ENCODE results near the gene CCDC134. TPM values are rescaled to one million over a fixed set of nuclear protein-coding genes. Genes with fewer than 3 reads are reported as not detected.

The CCDC134 gene
- 2.7 to 3.4 TPM (median 3.0 TPM) in 5 replicates for total RNA-seq (2022; extraction: Qiagen RNA extraction)

DNA sequence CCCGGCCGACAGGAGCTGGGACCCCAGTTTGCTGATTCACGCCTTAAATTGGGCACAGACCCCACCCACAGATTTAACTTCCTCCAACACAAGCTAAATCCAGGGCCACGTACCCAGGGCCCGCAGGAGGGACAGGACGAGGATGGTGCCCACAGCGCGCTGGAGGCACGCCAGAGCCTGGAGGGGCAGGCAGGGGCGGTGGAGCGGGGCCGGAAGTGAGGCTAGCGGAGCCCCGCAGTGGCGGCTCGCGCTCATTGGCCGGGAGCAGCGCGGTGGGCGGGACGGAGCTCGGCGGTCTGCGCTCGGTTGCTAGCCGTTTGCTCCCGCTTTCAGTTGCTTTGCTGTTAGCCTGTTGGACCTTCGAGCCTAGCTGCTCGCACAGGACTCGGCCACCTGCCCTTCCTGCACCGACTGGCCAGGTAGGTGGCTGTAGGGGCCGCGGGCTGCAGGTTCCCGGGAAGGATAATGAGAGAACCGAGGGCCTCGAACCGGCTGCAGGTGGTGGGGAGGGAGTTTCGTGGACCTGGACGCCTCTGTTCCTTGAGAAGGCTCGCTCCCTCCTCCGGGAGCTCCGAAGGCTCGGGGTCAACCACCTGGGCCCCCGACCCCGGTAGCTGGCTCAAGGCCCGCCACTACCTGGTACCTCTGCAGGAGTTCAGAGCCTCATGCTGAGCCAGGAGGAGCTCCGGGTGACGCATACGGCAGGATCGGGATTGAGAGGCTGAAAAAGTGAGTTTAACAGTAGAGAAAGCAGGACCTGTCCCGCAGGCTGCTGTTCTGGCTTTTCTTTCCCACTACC lies at the start of gene CCDC134:
TSS of gene CCDC134 (plus strand) at position 332 of the 799 bp plus-strand sequence. CDS start 8,212 bp downstream, outside the sequence.

DNA sequence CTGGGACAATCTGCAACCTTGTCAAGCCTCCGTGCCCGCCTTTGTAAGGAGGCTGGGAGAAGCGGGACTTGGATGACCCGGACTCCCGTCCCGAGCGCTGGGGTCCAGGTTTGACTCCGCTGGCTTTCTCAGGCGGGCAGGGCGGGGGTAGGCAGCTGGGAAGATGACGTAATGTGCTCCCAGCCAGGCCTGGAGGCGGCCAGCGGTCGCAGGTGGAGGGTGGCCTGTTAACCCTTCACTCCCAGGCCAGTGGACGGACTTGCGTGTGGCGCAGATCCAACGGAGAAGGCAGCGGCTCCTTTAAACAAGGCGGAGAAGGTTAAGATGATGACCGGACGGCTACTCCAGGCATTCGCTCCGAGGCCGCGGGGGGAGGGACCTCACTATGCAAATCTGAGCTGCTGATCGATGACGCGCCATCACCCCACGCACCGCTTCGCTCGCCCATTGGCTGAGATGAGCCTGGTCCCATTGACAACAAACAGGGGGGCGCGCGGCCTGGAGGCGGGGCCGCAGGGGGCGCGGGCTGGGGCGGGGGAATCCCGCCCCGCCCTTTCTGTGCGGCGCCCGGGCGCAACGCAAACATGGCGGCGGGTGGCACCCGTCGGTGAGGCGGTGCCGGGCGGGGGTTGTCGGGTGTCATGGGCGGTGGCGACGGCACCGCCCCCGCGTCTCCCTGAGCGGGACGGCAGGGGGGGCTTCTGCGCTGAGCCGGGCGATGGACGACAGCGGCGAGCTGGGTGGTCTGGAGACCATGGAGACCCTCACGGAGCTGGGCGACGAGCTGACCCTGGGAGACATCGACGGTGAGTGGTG lies 32.3 kb downstream of the CCDC134 start, which contains the start of gene SREBF2:
TSS of gene SREBF2 (plus strand) at position 553 of the 816 bp plus-strand sequence. CDS start at position 719, 166 bp downstream.

Other genes with a start within 250 kb of the CCDC134 start
- gene CSDC2, start 239.7 kb upstream of the CCDC134 start, total RNA-seq (2022; extraction: Qiagen RNA extraction): 2.0 to 2.9 TPM (median 2.4 TPM) in 5 replicates
- gene PMM1, start 210.8 kb upstream of the CCDC134 start, total RNA-seq (2022; extraction: Qiagen RNA extraction): 25.2 to 32.2 TPM (median 29.1 TPM) in 5 replicates
- 14.5 to 17.1 TPM (median 15.3 TPM) in 5 replicates for gene DESI1, start 179.6 kb upstream of the CCDC134 start, total RNA-seq (2022; extraction: Qiagen RNA extraction)
- 286 to 333 TPM (median 297 TPM) in 5 replicates for gene XRCC6, start 179.4 kb upstream of the CCDC134 start, total RNA-seq (2022; extraction: Qiagen RNA extraction)
- gene SNU13, start 111.8 kb upstream of the CCDC134 start, total RNA-seq (2022; extraction: Qiagen RNA extraction): 111 to 197 TPM (median 184 TPM) in 5 replicates
- gene MEI1, start 101.2 kb upstream of the CCDC134 start, total RNA-seq (2022; extraction: Qiagen RNA extraction): not detected in 5 replicates
- 21.9 to 32.5 TPM (median 28.7 TPM) in 5 replicates for gene SREBF2, start 32.4 kb downstream of the CCDC134 start, total RNA-seq (2022; extraction: Qiagen RNA extraction)
- 0.13 to 0.31 TPM (median 0.24 TPM) in 4 of 5 replicates, not detected in the other for gene SHISA8, start 114.4 kb downstream of the CCDC134 start, total RNA-seq (2022; extraction: Qiagen RNA extraction)
- 0.17 to 0.34 TPM (median 0.20 TPM) in 5 replicates for gene TNFRSF13C, start 126.1 kb downstream of the CCDC134 start, total RNA-seq (2022; extraction: Qiagen RNA extraction)
- 26.6 to 41.4 TPM (median 36.8 TPM) in 5 replicates for gene CENPM, start 146.5 kb downstream of the CCDC134 start, total RNA-seq (2022; extraction: Qiagen RNA extraction)
- 1.0 to 1.4 TPM (median 1.2 TPM) in 5 replicates for gene SEPTIN3, start 168.8 kb downstream of the CCDC134 start, total RNA-seq (2022; extraction: Qiagen RNA extraction)
- gene WBP2NL, start 198.1 kb downstream of the CCDC134 start, total RNA-seq (2022; extraction: Qiagen RNA extraction): 0.15 to 0.22 TPM in 2 of 5 replicates, not detected in the others